Keratinocyte (primary cell): ENCODE measurements around the gene THSD7B. TPM values are rescaled to one million over a fixed set of nuclear protein-coding genes. Genes with fewer than 3 reads are reported as not detected.
A peak's percentile ranks its signal among the peaks of the same experiment; 100 is the strongest.

Experiments used
- DNase-seq: peaks from one replicate; pipeline ENCODE4 v3.0.0-alpha.2; 2011; ENCODE audit warnings: low read depth, missing footprints, low spot score
- FAIRE-seq: peaks from 2 replicates; lab custom pipeline; 2011; peaks lifted over from hg19 to GRCh38; lab: Jason Lieb, UNC
- H2AFZ ChIP-seq: 2 replicates; pipeline ENCODE4 v1.6.0; 2012; ENCODE audit warnings: low read length, control low read depth, inconsistent platforms; ENCODE audit not compliant: control insufficient read depth
- H3K27ac ChIP-seq: 2 replicates; pipeline ENCODE4 v1.5.1; 2011; ENCODE audit warnings: low read length; ENCODE audit not compliant: control insufficient read depth, insufficient read depth
- H3K27me3 ChIP-seq: 3 replicates; pipeline ENCODE4 v1.6.0; 2011; ENCODE audit warnings: low read length; ENCODE audit not compliant: control insufficient read depth, insufficient read depth; ENCODE audit errors: extremely low read depth
- H3K36me3 ChIP-seq, 2 experiments: 2 replicates in 1 of 2; 3 replicates in 1 of 2; pipeline ENCODE4 v1.5.1; 2011; ENCODE audit warnings: low read length in 2 of 2, mild to moderate bottlenecking in 1 of 2; ENCODE audit not compliant: control insufficient read depth in 2 of 2, insufficient read depth in 2 of 2; ENCODE audit errors: extremely low read depth in 1 of 2
- H3K4me1 ChIP-seq: 3 replicates; pipeline ENCODE4 v1.5.1; 2011; ENCODE audit warnings: low read length; ENCODE audit not compliant: control insufficient read depth, insufficient read depth; ENCODE audit errors: extremely low read depth
- H3K4me2 ChIP-seq: 3 replicates; pipeline ENCODE4 v1.6.0; 2011; ENCODE audit warnings: low read depth, low read length; ENCODE audit not compliant: control insufficient read depth, insufficient read depth; ENCODE audit errors: extremely low read depth
- H3K4me3 ChIP-seq, 3 experiments: fragments of 200-600 bp in 1 of 3; sonication (generic) in 1 of 3; 2 replicates in 2 of 3; 3 replicates in 1 of 3; pipeline ENCODE4 v1.5.1; 2011 to 2016; ENCODE audit warnings: low read length in 3 of 3, mild to moderate bottlenecking in 3 of 3, control low read depth in 2 of 3, inconsistent platforms in 1 of 3, low read depth in 1 of 3, mixed read lengths in 1 of 3, mixed run types in 1 of 3, moderate library complexity in 1 of 3; ENCODE audit not compliant: control insufficient read depth in 2 of 3, insufficient read depth in 2 of 3; ENCODE audit errors: extremely low read depth in 1 of 3
- H3K79me2 ChIP-seq: 2 replicates; pipeline ENCODE4 v1.6.0; 2012; ENCODE audit warnings: low read length; ENCODE audit not compliant: control insufficient read depth, insufficient read depth
- H3K9ac ChIP-seq: 3 replicates; pipeline ENCODE4 v1.6.0; 2011; ENCODE audit warnings: low read length; ENCODE audit not compliant: control insufficient read depth, insufficient read depth; ENCODE audit errors: extremely low read depth
- H3K9me1 ChIP-seq: 3 replicates; pipeline ENCODE4 v1.6.0; 2011; ENCODE audit warnings: low read length; ENCODE audit not compliant: control insufficient read depth, insufficient read depth; ENCODE audit errors: extremely low read depth
- H3K9me3 ChIP-seq: 2 replicates; pipeline ENCODE4 v1.5.1; 2012; ENCODE audit warnings: low read depth, low read length; ENCODE audit not compliant: control insufficient read depth
- H4K20me1 ChIP-seq: 3 replicates; pipeline ENCODE4 v1.6.0; 2011; ENCODE audit warnings: low read length; ENCODE audit not compliant: control insufficient read depth, insufficient read depth; ENCODE audit errors: extremely low read depth
- EZH2 ChIP-seq: IDR thresholded peaks from one replicate; pipeline ENCODE4 v1.6.1; 2012; ENCODE audit warnings: inconsistent platforms, mild to moderate bottlenecking, low read length, moderate library complexity
- dilution Hi-C: fragments of 300-500 bp; cut with MboI; formaldehyde crosslinking; loops from one replicate; pipeline ENCODE4 v1.7.0; 2020; ENCODE audit warnings: low sequenced_read_pairs; ENCODE audit not compliant: extremely low pct_ligation_motif_present
- polyA plus RNA-seq, 5 experiments: library from polyadenylated mRNA; depleted of rRNA in 3 of 5; stranded (reverse) in 3 of 5; stranded (forward) in 1 of 5; unstranded in 1 of 5; fragments of >200 nt; gene quantifications; 1 replicate in 1 of 5; 2 replicates in 3 of 5; 3 replicates in 1 of 5; pipeline versions ENCODE4 v1.2.1 to v1.2.3, GENCODE V29; 2011 to 2012; ENCODE audit warnings: missing spikeins in 2 of 5, low read depth in 1 of 5, low replicate concordance in 1 of 5
- TF ChIP-seq, protein P1 (sequence below), 3 experiments: IDR thresholded peaks in 1 of 3; conservative IDR thresholded peaks in 1 of 3; optimal IDR thresholded peaks in 1 of 3; 2 replicates in 2 of 3; 3 replicates in 1 of 3; pipeline versions ENCODE3 to v1.5.1; 2011; ENCODE audit warnings: low read length in 3 of 3, mild to moderate bottlenecking in 3 of 3, moderate library complexity in 2 of 3, control low read depth in 1 of 3, inconsistent platforms in 1 of 3; ENCODE audit not compliant: insufficient read depth in 2 of 3; ENCODE audit errors: extremely low read depth in 1 of 3

Gene THSD7B
- polyA plus RNA-seq, 1 donor (not counting 4 experiments of a cell fraction or from before 2014, with no cell fraction given), result 0.04 TPM

DNA sequence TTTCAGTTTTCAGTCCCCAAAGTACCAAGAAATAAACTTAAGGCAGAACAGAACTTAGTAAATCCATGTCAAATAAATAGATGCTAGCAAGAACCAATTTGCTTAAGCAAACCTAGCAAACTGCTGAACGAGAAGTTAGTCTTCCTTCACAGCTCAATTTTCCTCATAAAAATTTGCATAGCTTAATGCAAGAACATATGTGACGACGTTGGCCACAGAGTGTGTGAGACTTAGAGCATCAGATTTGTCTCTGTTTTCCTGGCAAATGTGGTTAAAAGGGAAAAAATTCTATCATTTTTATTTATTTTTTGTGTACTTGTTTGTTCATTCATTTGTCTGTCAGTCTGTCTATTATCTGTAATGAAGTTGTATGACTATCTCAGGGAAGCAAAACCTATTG, 485.7 kb downstream of the THSD7B start:
- Histone ChIP-seq H3K27me3 (no peaks in the 10 kb centered on the region), H3K9me1 (no peaks in the 10 kb centered on the region), H3K9me3 (no peaks in the 10 kb centered on the region), H3K27ac (no peak overlapping the region), H3K4me2 (no peak overlapping the region), H4K20me1 (no peaks in the 10 kb centered on the region), H3K4me3 (no peak overlapping the region), H3K4me1 (peaks cover 50% of the 10 kb centered on the region), H3K79me2 (no peaks in the 10 kb centered on the region), H3K9ac (no peak overlapping the region), H3K36me3 (no peaks in the 10 kb centered on the region), H2AFZ (peak overlapping the region; percentile 24)
- dilution Hi-C loops, result no loop called here
- DNase-seq (no peak), FAIRE-seq (no peak)
- no peak for TF ChIP-seq EZH2

DNA sequence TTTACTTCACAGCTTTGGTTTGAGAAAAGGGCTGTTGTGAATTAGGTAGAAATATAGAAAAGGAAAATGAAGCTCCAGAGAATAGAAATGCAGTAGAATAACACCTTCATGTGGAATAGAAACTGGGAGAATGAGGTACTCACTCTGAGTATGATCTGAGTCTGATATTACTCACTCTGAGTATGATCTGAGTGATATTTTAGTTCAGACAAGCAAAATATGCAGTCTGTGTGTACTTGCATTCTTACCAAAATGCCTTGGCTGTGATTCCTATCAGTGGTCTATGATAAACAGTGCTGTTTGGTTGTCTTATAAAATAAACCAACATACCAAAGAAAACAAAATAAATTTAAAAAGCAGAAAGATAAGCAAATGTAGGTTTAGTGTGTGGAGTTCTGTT, 487.6 kb downstream of the THSD7B start:
- TF ChIP-seq EZH2, result no peak
- TF ChIP-seq, protein P1, sequence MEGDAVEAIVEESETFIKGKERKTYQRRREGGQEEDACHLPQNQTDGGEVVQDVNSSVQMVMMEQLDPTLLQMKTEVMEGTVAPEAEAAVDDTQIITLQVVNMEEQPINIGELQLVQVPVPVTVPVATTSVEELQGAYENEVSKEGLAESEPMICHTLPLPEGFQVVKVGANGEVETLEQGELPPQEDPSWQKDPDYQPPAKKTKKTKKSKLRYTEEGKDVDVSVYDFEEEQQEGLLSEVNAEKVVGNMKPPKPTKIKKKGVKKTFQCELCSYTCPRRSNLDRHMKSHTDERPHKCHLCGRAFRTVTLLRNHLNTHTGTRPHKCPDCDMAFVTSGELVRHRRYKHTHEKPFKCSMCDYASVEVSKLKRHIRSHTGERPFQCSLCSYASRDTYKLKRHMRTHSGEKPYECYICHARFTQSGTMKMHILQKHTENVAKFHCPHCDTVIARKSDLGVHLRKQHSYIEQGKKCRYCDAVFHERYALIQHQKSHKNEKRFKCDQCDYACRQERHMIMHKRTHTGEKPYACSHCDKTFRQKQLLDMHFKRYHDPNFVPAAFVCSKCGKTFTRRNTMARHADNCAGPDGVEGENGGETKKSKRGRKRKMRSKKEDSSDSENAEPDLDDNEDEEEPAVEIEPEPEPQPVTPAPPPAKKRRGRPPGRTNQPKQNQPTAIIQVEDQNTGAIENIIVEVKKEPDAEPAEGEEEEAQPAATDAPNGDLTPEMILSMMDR (optimal IDR thresholded peaks at IDR 0.05 in 1 of 3, IDR thresholded peaks at IDR 0.05 in 1 of 3, conservative IDR thresholded peaks at IDR 0.05 in 1 of 3; ENCODE audit: extremely low read depth in 1 of 3, insufficient read depth in 2 of 3, low read length in 3 of 3), result no peak
- dilution Hi-C loops, result no loop called here
- peaks cover 62% of the 10 kb centered on the region for H3K4me1 ChIP-seq
- H3K27ac ChIP-seq, result peak overlapping the region; percentile 81
- H2AFZ ChIP-seq, result no peak overlapping the region
- peak overlapping the region; percentile 31 for H3K9ac ChIP-seq
- H3K9me3 ChIP-seq, result no peaks in the 10 kb centered on the region
- DNase-seq (peak; percentile 55), FAIRE-seq (peak; percentile 20)
- no peaks in the 10 kb centered on the region for H3K27me3 ChIP-seq
- peak overlapping the region in 1 of 3 experiments; percentile 25 for H3K4me3 ChIP-seq
- no peaks in the 10 kb centered on the region for H4K20me1 ChIP-seq
- no peaks in the 10 kb centered on the region for H3K36me3 ChIP-seq
- H3K4me2 ChIP-seq, result peak overlapping the region; percentile 69
- no peaks in the 10 kb centered on the region for H3K79me2 ChIP-seq
- H3K9me1 ChIP-seq, result no peaks in the 10 kb centered on the region

DNA sequence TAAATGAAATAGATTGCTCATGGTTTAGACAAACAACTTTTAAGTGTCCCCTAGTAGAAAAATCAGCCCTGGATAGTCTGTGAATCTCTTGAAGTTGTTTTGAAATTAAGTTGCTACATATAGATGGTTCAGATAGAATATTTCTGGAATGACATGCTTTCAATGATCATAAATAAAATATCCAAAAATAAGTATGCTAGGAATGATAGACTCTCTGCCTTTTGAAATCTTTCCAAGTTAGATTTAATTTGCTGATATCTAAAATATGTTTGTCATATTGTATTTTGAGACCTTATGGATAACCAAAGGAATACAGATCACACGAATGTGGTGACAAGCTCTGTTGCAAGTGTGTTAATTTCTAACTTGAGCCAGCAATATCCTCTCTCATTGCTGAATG, 488.7 kb downstream of the THSD7B start:
- Histone ChIP-seq H3K4me3 (no peak overlapping the region), H3K9me1 (no peaks in the 10 kb centered on the region), H3K36me3 (no peaks in the 10 kb centered on the region), H4K20me1 (no peaks in the 10 kb centered on the region), H3K79me2 (no peaks in the 10 kb centered on the region), H3K27ac (peak overlapping the region; percentile 81), H2AFZ (no peak overlapping the region), H3K4me2 (peak overlapping the region; percentile 25), H3K9ac (no peak overlapping the region), H3K9me3 (no peaks in the 10 kb centered on the region), H3K4me1 (peaks cover 62% of the 10 kb centered on the region), H3K27me3 (no peaks in the 10 kb centered on the region)
- no peak for FAIRE-seq
- no peak for DNase-seq
- no peak for TF ChIP-seq EZH2
- TF ChIP-seq, protein P1 (optimal IDR thresholded peaks at IDR 0.05 in 1 of 3, IDR thresholded peaks at IDR 0.05 in 1 of 3, conservative IDR thresholded peaks at IDR 0.05 in 1 of 3; ENCODE audit: extremely low read depth in 1 of 3, insufficient read depth in 2 of 3, low read length in 3 of 3), result no peak
- dilution Hi-C loops, result no loop called here
